IPS DF 6.9 (cell line): Measurements from ENCODE around the gene STRA8.

Source experiments
- DNase-seq: peaks from one replicate; pipeline ENCODE4 v3.0.0-alpha.2; 2013; ENCODE audit warnings: low read depth, low spot score
- H3K27ac ChIP-seq: one replicate; pipeline ENCODE4 v1.5.1; 2013; ENCODE audit warnings: low read length, control low read depth
- H3K27me3 ChIP-seq: 2 replicates; pipeline ENCODE4 v1.6.1; 2013; ENCODE audit warnings: mild to moderate bottlenecking, low read length; ENCODE audit not compliant: control insufficient read depth, insufficient read depth
- H3K36me3 ChIP-seq: 2 replicates; pipeline ENCODE4 v1.6.1; 2013; ENCODE audit warnings: low read length; ENCODE audit not compliant: control insufficient read depth, insufficient read depth
- H3K4me1 ChIP-seq: 2 replicates; pipeline ENCODE4 v1.6.1; 2013; ENCODE audit warnings: low read length; ENCODE audit not compliant: control insufficient read depth, insufficient read depth
- H3K4me3 ChIP-seq: 2 replicates; pipeline ENCODE4 v1.5.1; 2013; ENCODE audit warnings: mild to moderate bottlenecking, low read length
- H3K9me3 ChIP-seq: 2 replicates; pipeline ENCODE4 v1.6.1; 2013; ENCODE audit warnings: low read length, inconsistent platforms; ENCODE audit not compliant: control insufficient read depth, insufficient read depth
- WGBS: extraction: QIAGEN DNeasy Blood & Tissue Kit; methylation state at CpG from one replicate; pipeline ENCODE4 v1.1.7; 2013; ENCODE audit warnings: mixed read lengths, missing lambda C conversion rate; ENCODE audit not compliant: insufficient read length, insufficient coverage; 5-methylcytosine and 5-hydroxymethylcytosine counted together

Gene STRA8

GRCh38 chr7:135265637-135266036 is 32.0 kb downstream of the STRA8 start:
- H3K27ac ChIP-seq: no peak overlapping the region
- H3K36me3 ChIP-seq: no peaks in the 10 kb centered on the region
- H3K9me3 ChIP-seq: no peaks in the 10 kb centered on the region
- no peak for DNase-seq
- no peaks in the 10 kb centered on the region for H3K4me1 ChIP-seq
- no peaks in the 10 kb centered on the region for H3K27me3 ChIP-seq
- no CpG with 5 or more reads among the region's 1 CpG for WGBS
- H3K4me3 ChIP-seq: no peak overlapping the region

- Histone ChIP-seq H3K27me3 (no peaks in the 10 kb centered on the region), H3K4me3 (no peak overlapping the region)
- no CpG with 5 or more reads among the region's 11 CpGs for WGBS
Measured at GRCh38 chr7:135269921-135270320, 36.3 kb downstream of the STRA8 start.

GRCh38 chr7:135270577-135271254 is 37.1 kb downstream of the STRA8 start:
- Histone ChIP-seq H3K27ac (no peak overlapping the region), H3K36me3 (no peaks in the 10 kb centered on the region), H3K4me3 (no peak overlapping the region), H3K4me1 (no peaks in the 10 kb centered on the region), H3K9me3 (no peaks in the 10 kb centered on the region), H3K27me3 (no peaks in the 10 kb centered on the region)
- DNase-seq: no peak
- WGBS: no CpG with 5 or more reads among the region's 23 CpGs

More at GRCh38 chr7:135269921-135270320, 36.3 kb downstream of the STRA8 start:
- no peaks in the 10 kb centered on the region for H3K36me3 ChIP-seq
- no peak for DNase-seq
- H3K27ac ChIP-seq: no peak overlapping the region
- no peaks in the 10 kb centered on the region for H3K4me1 ChIP-seq
- no peaks in the 10 kb centered on the region for H3K9me3 ChIP-seq

DNA sequence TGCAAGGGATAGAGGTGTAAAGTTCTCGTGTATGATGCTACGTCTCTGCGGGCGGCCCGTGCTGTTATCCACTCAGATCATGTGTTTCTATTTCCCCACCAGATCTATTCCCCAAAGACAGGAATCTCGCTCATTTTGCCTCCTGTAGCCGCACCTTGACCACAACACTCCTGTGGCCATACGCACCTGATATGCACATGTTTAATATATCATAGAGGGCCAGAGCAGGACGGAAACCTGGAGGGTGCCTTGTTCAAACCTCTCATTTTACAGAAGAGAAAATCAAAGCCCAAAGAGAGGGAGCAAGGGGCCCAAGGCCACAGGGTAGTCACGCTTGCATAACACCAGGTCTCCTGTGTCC is 37.6 kb downstream of the STRA8 start:
- WGBS: no CpG with 5 or more reads among the region's 10 CpGs
- no peaks in the 10 kb centered on the region for H3K27me3 ChIP-seq
- H3K4me3 ChIP-seq: no peak overlapping the region
- H3K36me3 ChIP-seq: no peaks in the 10 kb centered on the region
- no peaks in the 10 kb centered on the region for H3K4me1 ChIP-seq
- DNase-seq: no peak
- no peaks in the 10 kb centered on the region for H3K9me3 ChIP-seq
- no peak overlapping the region for H3K27ac ChIP-seq

DNA sequence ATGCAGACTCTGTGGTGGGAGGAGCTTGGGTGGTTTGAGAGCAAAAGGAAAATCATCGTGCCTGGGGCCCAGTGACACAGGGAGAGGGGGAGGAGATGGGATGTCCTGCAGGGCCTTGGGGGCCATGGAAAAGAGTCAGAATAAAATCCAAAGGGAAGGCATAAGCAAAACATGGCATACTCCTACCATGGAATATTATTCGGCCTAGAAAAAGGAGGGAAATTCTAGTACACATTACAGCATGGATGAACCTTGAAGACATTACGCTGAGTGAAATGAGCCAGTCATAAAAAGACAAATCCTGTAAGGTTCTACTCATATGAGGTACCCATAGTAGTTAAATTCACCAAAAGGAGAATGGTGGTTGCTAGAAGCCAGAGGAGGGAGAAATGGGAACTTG is 38.7 kb downstream of the STRA8 start:
- Histone ChIP-seq H3K27me3 (no peaks in the 10 kb centered on the region), H3K9me3 (no peaks in the 10 kb centered on the region), H3K4me3 (no peak overlapping the region), H3K27ac (no peak overlapping the region), H3K36me3 (no peaks in the 10 kb centered on the region), H3K4me1 (no peaks in the 10 kb centered on the region)
- DNase-seq: no peak
- no CpG with 5 or more reads among the region's 3 CpGs for WGBS

DNA sequence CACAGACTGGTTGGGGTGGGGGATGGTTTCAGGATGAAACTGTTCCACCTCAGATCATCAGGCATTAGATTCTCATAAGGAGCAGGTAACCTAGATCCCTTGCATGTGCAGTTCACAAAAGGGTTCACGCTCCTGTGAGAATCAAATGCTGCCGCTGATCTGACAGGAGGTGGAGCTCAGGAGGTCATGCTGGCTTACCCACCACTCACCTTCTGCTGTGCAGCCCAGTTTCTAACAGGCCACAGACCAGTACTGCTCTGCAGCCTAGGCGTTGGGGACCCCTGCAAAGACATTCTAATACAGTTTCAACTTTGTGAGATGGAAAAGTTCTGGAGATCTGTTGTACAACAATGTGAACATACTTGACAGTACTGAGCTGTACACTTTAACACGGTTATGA is 39.9 kb downstream of the STRA8 start:
- no peaks in the 10 kb centered on the region for H3K9me3 ChIP-seq
- WGBS: no CpG with 5 or more reads among the region's 4 CpGs
- DNase-seq: no peak
- H3K27me3 ChIP-seq: no peaks in the 10 kb centered on the region
- no peaks in the 10 kb centered on the region for H3K36me3 ChIP-seq
- H3K27ac ChIP-seq: no peak overlapping the region
- no peaks in the 10 kb centered on the region for H3K4me1 ChIP-seq
- H3K4me3 ChIP-seq: no peak overlapping the region

DNA sequence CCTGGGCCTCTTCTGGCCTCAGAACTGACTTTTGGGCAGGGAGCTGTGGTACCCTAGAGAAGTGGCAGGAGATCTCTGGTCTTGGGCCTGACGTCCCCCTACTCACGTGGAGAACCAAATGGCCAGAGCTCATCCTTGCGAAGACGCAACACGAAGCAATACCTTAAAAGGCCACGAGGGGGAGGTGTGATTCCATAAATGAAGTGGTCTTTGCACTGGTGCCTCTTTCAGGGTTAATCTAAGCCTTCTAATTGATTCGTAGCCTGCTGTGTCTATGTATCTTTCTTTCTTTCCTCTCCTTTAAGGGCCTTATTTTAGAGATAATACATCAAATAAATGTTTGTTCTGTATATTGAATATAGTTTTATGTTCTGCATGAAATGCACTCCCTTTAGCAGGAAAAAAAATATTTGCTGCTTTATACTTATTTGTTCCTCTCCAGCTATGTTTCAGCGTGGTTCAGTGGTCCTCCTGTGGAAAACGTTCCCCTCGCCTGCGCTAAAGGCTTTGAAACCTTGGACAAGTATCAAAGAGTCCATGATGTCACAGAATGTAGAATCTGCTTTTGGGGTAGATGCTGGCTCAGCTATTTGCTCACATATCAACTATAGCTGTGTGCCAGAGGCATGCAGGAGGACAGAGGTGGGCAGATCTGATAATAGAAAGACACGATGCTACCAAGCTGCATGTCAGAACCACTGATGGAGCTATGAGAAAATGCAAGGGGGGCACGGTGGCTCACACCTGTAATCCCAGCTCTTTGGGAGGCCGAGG is 41.0 kb downstream of the STRA8 start:
- no peaks in the 10 kb centered on the region for H3K9me3 ChIP-seq
- H3K27me3 ChIP-seq: no peaks in the 10 kb centered on the region
- no peak overlapping the region for H3K4me3 ChIP-seq
- no CpG with 5 or more reads among the region's 14 CpGs for WGBS
- DNase-seq: peak; percentile 85
- no peaks in the 10 kb centered on the region for H3K4me1 ChIP-seq
- no peaks in the 10 kb centered on the region for H3K36me3 ChIP-seq
- H3K27ac ChIP-seq: no peak overlapping the region

DNA sequence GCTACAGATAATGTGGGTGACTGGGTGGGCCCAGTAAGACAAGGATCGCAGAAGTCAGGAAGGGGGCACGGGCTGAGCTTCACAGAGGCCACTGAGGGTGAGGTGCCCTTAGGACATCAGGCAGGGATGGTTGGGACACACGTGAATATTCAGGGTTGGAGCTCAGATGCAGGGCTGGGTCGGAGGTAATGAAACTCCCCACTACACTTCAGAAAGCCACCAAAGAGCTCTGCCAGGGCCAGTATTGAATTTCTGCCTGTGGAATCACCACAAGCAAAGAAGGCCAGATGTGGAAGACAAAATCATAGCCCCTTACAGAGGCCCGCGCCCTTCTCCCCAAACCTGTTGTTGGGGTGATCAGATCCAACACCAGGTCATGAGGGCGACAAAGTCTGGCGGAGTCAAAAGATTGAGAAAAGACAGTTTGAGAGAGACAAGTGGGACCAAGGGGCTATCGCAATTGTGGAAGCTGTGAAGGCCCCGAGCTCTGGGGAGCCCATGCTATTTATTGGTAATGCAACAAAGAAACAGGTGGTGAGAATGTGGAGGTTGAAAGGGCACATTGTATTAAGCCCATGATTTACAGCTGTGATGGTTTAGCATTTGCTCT is 42.4 kb downstream of the STRA8 start:
- H3K36me3 ChIP-seq: no peaks in the 10 kb centered on the region
- no CpG with 5 or more reads among the region's 10 CpGs for WGBS

GRCh38 chr7:135277161-135277560 is 43.5 kb downstream of the STRA8 start:
- Histone ChIP-seq H3K9me3 (no peaks in the 10 kb centered on the region), H3K27ac (no peak overlapping the region), H3K4me3 (no peak overlapping the region), H3K4me1 (no peaks in the 10 kb centered on the region), H3K36me3 (no peaks in the 10 kb centered on the region), H3K27me3 (no peaks in the 10 kb centered on the region)
- no peak for DNase-seq
- WGBS: no CpG with 5 or more reads among the region's 13 CpGs

More for the DNA sequence above, 42.4 kb downstream of the STRA8 start:
- no peak overlapping the region for H3K27ac ChIP-seq
- H3K4me3 ChIP-seq: no peak overlapping the region
- no peaks in the 10 kb centered on the region for H3K4me1 ChIP-seq
- H3K9me3 ChIP-seq: no peaks in the 10 kb centered on the region
- no peaks in the 10 kb centered on the region for H3K27me3 ChIP-seq
- DNase-seq: no peak

DNA sequence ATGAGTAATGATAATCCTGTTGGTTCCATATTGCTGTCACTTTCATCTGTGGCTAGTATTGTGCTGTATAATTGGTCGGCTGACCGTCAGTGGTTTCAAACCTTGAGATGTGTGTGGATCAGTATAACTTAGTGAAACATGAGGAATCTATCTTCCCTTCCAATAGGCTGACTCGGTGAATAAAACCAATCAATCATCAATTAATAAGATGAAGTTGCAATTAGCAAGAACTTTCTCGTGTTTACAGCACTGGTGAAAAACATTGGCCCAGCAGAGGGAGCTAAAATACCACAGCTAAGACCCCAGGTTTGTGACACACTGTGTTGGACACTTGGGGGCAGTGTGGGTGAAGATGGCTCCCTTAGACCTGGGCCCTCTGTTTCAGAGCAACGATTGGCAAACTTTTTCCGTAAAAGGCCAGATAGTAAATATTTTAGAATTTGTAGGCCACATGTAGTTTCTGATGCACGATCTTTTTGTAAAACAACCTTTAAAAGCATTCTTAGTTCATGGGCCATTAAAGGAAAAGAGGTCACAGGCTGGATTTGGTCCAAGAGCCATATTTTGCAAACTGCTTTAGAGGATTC is 47.8 kb downstream of the STRA8 start:
- DNase-seq: peak; percentile 63
- Histone ChIP-seq H3K9me3 (no peaks in the 10 kb centered on the region), H3K4me3 (no peak overlapping the region), H3K27me3 (no peaks in the 10 kb centered on the region), H3K36me3 (no peaks in the 10 kb centered on the region), H3K27ac (no peak overlapping the region), H3K4me1 (no peaks in the 10 kb centered on the region)
- WGBS: no CpG with 5 or more reads among the region's 7 CpGs
